Astrocyte (in vitro differentiated cells and primary cell): Measurements from ENCODE around the gene TBC1D22B. TPM values are rescaled to one million over a fixed set of nuclear protein-coding genes. Genes with fewer than 3 reads are reported as not detected.
A peak's percentile ranks its signal among the peaks of the same experiment; 100 is the strongest.

Experiments
- DNase-seq: peaks from one replicate; pipeline ENCODE4 v3.0.0-alpha.2; 2010; ENCODE audit warnings: low read depth
- FAIRE-seq: peaks from 2 replicates; lab custom pipeline; 2011; peaks lifted over from hg19 to GRCh38; lab: Jason Lieb, UNC
- H2AFZ ChIP-seq: 2 replicates; pipeline ENCODE4 v1.6.0; 2012; ENCODE audit warnings: low read depth, low read length, inconsistent platforms
- H3K27ac ChIP-seq: 2 replicates; pipeline ENCODE4 v1.5.1; 2011; ENCODE audit warnings: low read depth, low read length, inconsistent platforms
- H3K27me3 ChIP-seq: 2 replicates; pipeline ENCODE4 v1.6.0; 2011; ENCODE audit warnings: low read length, inconsistent platforms; ENCODE audit not compliant: insufficient read depth
- H3K36me3 ChIP-seq: 2 replicates; pipeline ENCODE4 v1.5.1; 2011; ENCODE audit warnings: low read length, inconsistent platforms; ENCODE audit not compliant: insufficient read depth
- H3K4me1 ChIP-seq: 2 replicates; pipeline ENCODE4 v1.5.1; 2011; ENCODE audit warnings: low read length, inconsistent platforms; ENCODE audit not compliant: insufficient read depth
- H3K4me2 ChIP-seq: 2 replicates; pipeline ENCODE4 v1.6.0; 2012; ENCODE audit warnings: low read length, inconsistent platforms
- H3K4me3 ChIP-seq: 2 replicates; pipeline ENCODE4 v1.5.1; 2011; ENCODE audit warnings: low read depth, mild to moderate bottlenecking, low read length, inconsistent platforms; ENCODE audit not compliant: insufficient read depth
- H3K79me2 ChIP-seq: 2 replicates; pipeline ENCODE4 v1.6.0; 2012; ENCODE audit warnings: mild to moderate bottlenecking, low read length, inconsistent platforms; ENCODE audit not compliant: insufficient read depth
- H3K9ac ChIP-seq: 2 replicates; pipeline ENCODE4 v1.6.0; 2012; ENCODE audit warnings: mild to moderate bottlenecking, low read length, inconsistent platforms
- H3K9me3 ChIP-seq: 2 replicates; pipeline ENCODE4 v1.5.1; 2012; ENCODE audit warnings: low read depth, mild to moderate bottlenecking, low read length, inconsistent platforms; ENCODE audit not compliant: insufficient read depth
- H4K20me1 ChIP-seq: 2 replicates; pipeline ENCODE4 v1.6.0; 2012; ENCODE audit warnings: low read length, inconsistent platforms; ENCODE audit not compliant: insufficient read depth
- H3K27ac Mint-ChIP-seq: one replicate; pipeline ENCODE4 v1.8.0; 2021; ENCODE audit warnings: mild to moderate bottlenecking, mixed read lengths; ENCODE audit not compliant: unreplicated experiment
- H3K27me3 Mint-ChIP-seq: one replicate; pipeline ENCODE4 v1.8.0; 2021; ENCODE audit warnings: low read depth, mixed read lengths; ENCODE audit not compliant: unreplicated experiment
- H3K36me3 Mint-ChIP-seq: one replicate; pipeline ENCODE4 v1.8.0; 2021; ENCODE audit warnings: low read depth, mixed read lengths; ENCODE audit not compliant: unreplicated experiment
- H3K4me1 Mint-ChIP-seq: one replicate; pipeline ENCODE4 v1.8.0; 2021; ENCODE audit warnings: low read depth, mixed read lengths; ENCODE audit not compliant: unreplicated experiment
- H3K4me3 Mint-ChIP-seq: one replicate; pipeline ENCODE4 v1.8.0; 2021; ENCODE audit warnings: mild to moderate bottlenecking, moderate library complexity, mixed read lengths; ENCODE audit not compliant: unreplicated experiment
- H3K9me3 Mint-ChIP-seq: one replicate; pipeline ENCODE4 v1.8.0; 2021; ENCODE audit warnings: mild to moderate bottlenecking, mixed read lengths; ENCODE audit not compliant: unreplicated experiment
- EZH2 ChIP-seq: IDR thresholded peaks from 2 replicates; pipeline ENCODE4 v1.6.1; 2012; ENCODE audit warnings: mild to moderate bottlenecking, low read length, inconsistent platforms; ENCODE audit not compliant: insufficient read depth
- total RNA-seq: library from RNA; stranded (reverse); gene quantifications from 2 replicates; pipeline ENCODE4 v1.2.1, GENCODE V29; 2021
- TF ChIP-seq, protein P1 (sequence below): IDR thresholded peaks from 2 replicates; pipeline ENCODE4 v1.5.1; 2011; ENCODE audit warnings: low read depth, mild to moderate bottlenecking, inconsistent platforms, low read length, moderate library complexity; ENCODE audit not compliant: insufficient read depth

Gene TBC1D22B
- total RNA-seq, 1 donor from 2014 or later, result 10.8 TPM

DNA sequence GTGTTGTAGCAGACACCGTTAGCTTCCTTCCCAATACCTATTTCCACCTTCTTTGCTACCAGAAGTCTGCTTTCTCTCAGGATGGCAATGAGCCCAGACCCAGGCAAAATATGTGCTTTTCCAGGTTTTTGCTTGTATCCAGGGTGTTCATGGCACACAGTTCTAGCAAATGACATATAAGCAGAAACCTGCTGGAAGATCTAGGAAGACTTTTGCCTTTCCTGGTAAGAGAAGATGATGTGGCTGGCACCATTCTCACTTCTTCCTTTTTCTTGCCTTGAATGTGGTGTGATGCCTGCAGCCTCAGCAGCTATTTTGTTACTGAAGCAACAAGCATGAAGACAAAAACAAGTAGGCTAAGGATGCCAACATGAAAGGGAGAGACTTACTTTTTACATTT lies 19.2 kb upstream of the TBC1D22B start:
- no peak overlapping the region for H3K4me3 ChIP-seq
- H3K27ac Mint-ChIP-seq, result peak overlapping the region; percentile 67
- no peaks in the 10 kb centered on the region for H3K36me3 ChIP-seq
- FAIRE-seq (no peak), DNase-seq (no peak)
- no peak overlapping the region for H3K9ac ChIP-seq
- TF ChIP-seq EZH2, result no peak
- TF ChIP-seq, protein P1, sequence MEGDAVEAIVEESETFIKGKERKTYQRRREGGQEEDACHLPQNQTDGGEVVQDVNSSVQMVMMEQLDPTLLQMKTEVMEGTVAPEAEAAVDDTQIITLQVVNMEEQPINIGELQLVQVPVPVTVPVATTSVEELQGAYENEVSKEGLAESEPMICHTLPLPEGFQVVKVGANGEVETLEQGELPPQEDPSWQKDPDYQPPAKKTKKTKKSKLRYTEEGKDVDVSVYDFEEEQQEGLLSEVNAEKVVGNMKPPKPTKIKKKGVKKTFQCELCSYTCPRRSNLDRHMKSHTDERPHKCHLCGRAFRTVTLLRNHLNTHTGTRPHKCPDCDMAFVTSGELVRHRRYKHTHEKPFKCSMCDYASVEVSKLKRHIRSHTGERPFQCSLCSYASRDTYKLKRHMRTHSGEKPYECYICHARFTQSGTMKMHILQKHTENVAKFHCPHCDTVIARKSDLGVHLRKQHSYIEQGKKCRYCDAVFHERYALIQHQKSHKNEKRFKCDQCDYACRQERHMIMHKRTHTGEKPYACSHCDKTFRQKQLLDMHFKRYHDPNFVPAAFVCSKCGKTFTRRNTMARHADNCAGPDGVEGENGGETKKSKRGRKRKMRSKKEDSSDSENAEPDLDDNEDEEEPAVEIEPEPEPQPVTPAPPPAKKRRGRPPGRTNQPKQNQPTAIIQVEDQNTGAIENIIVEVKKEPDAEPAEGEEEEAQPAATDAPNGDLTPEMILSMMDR, result no peak
- H2AFZ ChIP-seq, result no peak overlapping the region
- no peaks in the 10 kb centered on the region for H3K36me3 Mint-ChIP-seq
- no peaks in the 10 kb centered on the region for H3K27me3 Mint-ChIP-seq
- no peaks in the 10 kb centered on the region for H4K20me1 ChIP-seq
- H3K4me1 ChIP-seq, result peaks cover 56% of the 10 kb centered on the region
- no peaks in the 10 kb centered on the region for H3K79me2 ChIP-seq
- H3K27ac ChIP-seq, result peak overlapping the region; percentile 100
- H3K4me2 ChIP-seq, result no peak overlapping the region
- peaks cover 42% of the 10 kb centered on the region for H3K4me1 Mint-ChIP-seq
- no peak overlapping the region for H3K4me3 Mint-ChIP-seq
- no peaks in the 10 kb centered on the region for H3K9me3 Mint-ChIP-seq
- H3K9me3 ChIP-seq, result no peaks in the 10 kb centered on the region
- no peaks in the 10 kb centered on the region for H3K27me3 ChIP-seq

DNA sequence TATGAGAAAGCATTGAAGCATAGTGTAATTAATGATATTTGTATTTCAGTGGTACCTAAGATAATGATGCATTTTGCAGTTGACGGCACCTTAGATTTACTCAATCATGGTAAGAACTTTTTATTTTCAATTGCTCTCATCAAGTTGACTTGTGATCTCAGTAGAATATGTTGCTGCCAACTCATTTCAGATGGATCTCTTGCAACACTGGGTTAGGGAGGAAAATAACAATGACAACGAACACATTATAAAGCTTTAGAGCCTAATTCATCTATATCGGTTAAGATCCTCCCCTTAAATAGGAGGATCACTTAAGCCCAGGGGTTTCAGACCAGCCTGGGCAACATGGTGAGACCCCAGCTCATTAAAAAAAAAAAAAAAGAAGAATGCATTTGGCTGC lies 18.0 kb upstream of the TBC1D22B start:
- no peaks in the 10 kb centered on the region for H3K9me3 Mint-ChIP-seq
- H2AFZ ChIP-seq, result no peak overlapping the region
- no peaks in the 10 kb centered on the region for H4K20me1 ChIP-seq
- DNase-seq, result peak; percentile 60
- peak overlapping the region; percentile 40 for H3K4me2 ChIP-seq
- peaks cover 52% of the 10 kb centered on the region for H3K4me1 Mint-ChIP-seq
- no peaks in the 10 kb centered on the region for H3K27me3 Mint-ChIP-seq
- H3K4me3 Mint-ChIP-seq, result no peak overlapping the region
- TF ChIP-seq, protein P1, result no peak
- no peak for TF ChIP-seq EZH2
- no peak overlapping the region for H3K4me3 ChIP-seq
- no peaks in the 10 kb centered on the region for H3K79me2 ChIP-seq
- H3K36me3 Mint-ChIP-seq, result no peaks in the 10 kb centered on the region
- peak overlapping the region; percentile 99 for H3K27ac Mint-ChIP-seq
- H3K9ac ChIP-seq, result peak overlapping the region; percentile 80
- no peak for FAIRE-seq
- H3K27me3 ChIP-seq, result no peaks in the 10 kb centered on the region
- no peaks in the 10 kb centered on the region for H3K36me3 ChIP-seq
- H3K4me1 ChIP-seq, result peaks cover 67% of the 10 kb centered on the region
- peak overlapping the region; percentile 100 for H3K27ac ChIP-seq
- H3K9me3 ChIP-seq, result no peaks in the 10 kb centered on the region

DNA sequence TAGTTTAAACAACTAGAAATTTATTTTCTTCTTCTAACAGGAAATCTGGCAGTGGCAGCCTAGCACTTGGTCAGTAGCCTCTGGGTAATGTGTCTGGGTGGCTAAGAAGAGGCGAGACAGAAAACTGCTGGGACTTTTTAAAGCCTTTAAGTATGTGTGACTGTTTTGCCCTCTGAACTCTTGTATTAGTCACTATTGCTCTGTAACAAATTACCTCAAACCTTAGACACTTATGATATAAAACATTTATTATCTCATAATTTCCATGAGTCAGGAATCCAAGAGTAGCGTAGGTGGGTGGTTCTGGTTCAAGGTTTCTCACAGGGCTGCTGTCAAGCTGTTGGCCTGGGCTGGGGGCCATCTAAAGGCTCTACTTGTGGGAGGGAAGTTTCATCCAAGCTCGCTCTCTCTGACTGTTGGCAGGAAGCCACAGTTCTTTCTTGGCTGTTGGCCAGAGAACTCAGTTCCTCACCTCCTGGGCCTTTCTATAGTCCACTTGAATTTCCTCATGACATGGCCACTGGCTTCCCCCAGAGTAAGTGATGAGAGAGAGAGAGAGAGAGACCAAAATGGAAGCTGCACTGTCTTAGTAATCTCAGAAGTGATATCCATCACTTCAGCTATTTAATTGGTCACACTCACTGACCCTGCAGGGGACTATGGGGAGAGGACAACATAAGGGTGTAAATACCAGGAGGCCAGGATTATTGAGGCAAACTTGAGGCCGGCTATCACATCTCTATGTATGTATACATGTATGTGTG lies 17.4 kb upstream of the TBC1D22B start:
- Mint-ChIP-seq H3K4me3 (peak overlapping the region; percentile 52), H3K27ac (peak overlapping the region; percentile 99), H3K36me3 (no peaks in the 10 kb centered on the region), H3K9me3 (no peaks in the 10 kb centered on the region), H3K27me3 (no peaks in the 10 kb centered on the region), H3K4me1 (peaks cover 59% of the 10 kb centered on the region)
- FAIRE-seq (no peak), DNase-seq (peak; percentile 99)
- Histone ChIP-seq H3K4me2 (peak overlapping the region; percentile 45), H3K27ac (peak overlapping the region; percentile 100), H3K9me3 (no peaks in the 10 kb centered on the region), H3K79me2 (no peaks in the 10 kb centered on the region), H3K36me3 (no peaks in the 10 kb centered on the region), H3K4me3 (no peak overlapping the region), H3K4me1 (peaks cover 71% of the 10 kb centered on the region), H2AFZ (no peak overlapping the region), H3K9ac (peak overlapping the region; percentile 85), H4K20me1 (no peaks in the 10 kb centered on the region), H3K27me3 (no peaks in the 10 kb centered on the region)
- TF ChIP-seq, protein P1, result no peak
- no peak for TF ChIP-seq EZH2
